ENCODE results near the gene DCAF15. TPM values are rescaled to one million over a fixed set of nuclear protein-coding genes. Genes with fewer than 3 reads are reported as not detected.

The DCAF15 gene
- 10 to 100 TPM; 14.7 to 23.1 (median 19.5) TPM for total RNA-seq

GRCh38 chr19:13952154-13952930, at the start of gene DCAF15:
DCAF15 (plus strand) TSS chr19:13952509; CDS start chr19:13952513, 4 bp downstream.
- 0% methylated on average over 2 to 30 of the region's 65 CpGs for WGBS, 2 donors
- Histone ChIP-seq H3K27ac (peak within 1 kb of the TSS; percentile 93 to 96 (median 95)), H3K27me3 (no peaks in the 10 kb centered on the region), H3K36me3 (peaks cover 17 to 33% (median 24%) of the 10 kb centered on the region in 3 donors), H3K9me3 (no peaks in the 10 kb centered on the region), H3K4me3 (peak within 1 kb of the TSS; percentile 75 to 96 (median 90)), H3K4me1 (peaks cover 10 to 24% (median 13%) of the 10 kb centered on the region in 3 donors)
- peak; percentile 98 for DNase-seq
- TF ChIP-seq, protein P1, sequence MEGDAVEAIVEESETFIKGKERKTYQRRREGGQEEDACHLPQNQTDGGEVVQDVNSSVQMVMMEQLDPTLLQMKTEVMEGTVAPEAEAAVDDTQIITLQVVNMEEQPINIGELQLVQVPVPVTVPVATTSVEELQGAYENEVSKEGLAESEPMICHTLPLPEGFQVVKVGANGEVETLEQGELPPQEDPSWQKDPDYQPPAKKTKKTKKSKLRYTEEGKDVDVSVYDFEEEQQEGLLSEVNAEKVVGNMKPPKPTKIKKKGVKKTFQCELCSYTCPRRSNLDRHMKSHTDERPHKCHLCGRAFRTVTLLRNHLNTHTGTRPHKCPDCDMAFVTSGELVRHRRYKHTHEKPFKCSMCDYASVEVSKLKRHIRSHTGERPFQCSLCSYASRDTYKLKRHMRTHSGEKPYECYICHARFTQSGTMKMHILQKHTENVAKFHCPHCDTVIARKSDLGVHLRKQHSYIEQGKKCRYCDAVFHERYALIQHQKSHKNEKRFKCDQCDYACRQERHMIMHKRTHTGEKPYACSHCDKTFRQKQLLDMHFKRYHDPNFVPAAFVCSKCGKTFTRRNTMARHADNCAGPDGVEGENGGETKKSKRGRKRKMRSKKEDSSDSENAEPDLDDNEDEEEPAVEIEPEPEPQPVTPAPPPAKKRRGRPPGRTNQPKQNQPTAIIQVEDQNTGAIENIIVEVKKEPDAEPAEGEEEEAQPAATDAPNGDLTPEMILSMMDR (IDR thresholded peaks at IDR 0.05), result peak in 1 of 6 experiments; percentile 17
- TF ChIP-seq POLR2A (IDR thresholded peaks at IDR 0.05), result peak in 2 of 4 donors; percentile 18 to 73
- intact Hi-C loops (cut with DNase I), result no loop called here

GRCh38 chr19:13902993-13903555, 49.2 kb upstream of the DCAF15 start:
- Histone ChIP-seq H3K4me1 (peaks cover 13 to 29% (median 15%) of the 10 kb centered on the region in 3 donors), H3K36me3 (peaks cover 0 to 2% (median 0%) of the 10 kb centered on the region in 3 donors), H3K27me3 (no peaks in the 10 kb centered on the region), H3K4me3 (no peak overlapping the region), H3K27ac (no peak overlapping the region), H3K9me3 (no peaks in the 10 kb centered on the region)
- intact Hi-C loops (cut with DNase I), result no loop called here
- DNase-seq, result no peak
- 65 to 81% methylated on average over 4 of the region's 4 CpGs for WGBS, 2 donors
- TF ChIP-seq, protein P1 (IDR thresholded peaks at IDR 0.05), result peak in 1 of 6 experiments; percentile 25
- TF ChIP-seq POLR2A (IDR thresholded peaks at IDR 0.05), result no peak

- peak; percentile 53 for DNase-seq
- intact Hi-C loops (cut with DNase I), result no loop called here
- Histone ChIP-seq H3K27ac (peak within 1 kb of the TSS; percentile 85 to 96 (median 91)), H3K27me3 (no peaks in the 10 kb centered on the region), H3K36me3 (peaks cover 0 to 30% (median 0%) of the 10 kb centered on the region in 3 donors), H3K4me1 (peaks cover 13 to 29% (median 15%) of the 10 kb centered on the region in 3 donors), H3K4me3 (peak within 1 kb of the TSS; percentile 77 to 98 (median 84)), H3K9me3 (no peaks in the 10 kb centered on the region)
- 33 to 45% methylated on average over 9 of the region's 86 CpGs for WGBS, 2 donors
- TF ChIP-seq POLR2A (IDR thresholded peaks at IDR 0.05), result peak in 3 of 4 donors; percentile 47 to 69 (median 52)
- TF ChIP-seq, protein P1 (IDR thresholded peaks at IDR 0.05), result peak in 2 of 6 experiments; percentile 28 to 42
Observed at GRCh38 chr19:13905634-13906520, 46.4 kb upstream of the DCAF15 start, which contains the start of the genes BRME1 and CC2D1A. BRME1 (minus strand) TSS chr19:13906117; CDS start chr19:13904892, 1,225 bp downstream. CC2D1A (plus strand) TSS chr19:13906201; CDS start chr19:13906442, 241 bp downstream.

GRCh38 chr19:13906521-13906904, 45.8 kb upstream of the DCAF15 start:
- Histone ChIP-seq H3K9me3 (no peaks in the 10 kb centered on the region), H3K4me1 (peaks cover 13 to 29% (median 15%) of the 10 kb centered on the region in 3 donors), H3K27ac (peak overlapping the region; percentile 85 to 96 (median 91)), H3K4me3 (peak overlapping the region; percentile 77 to 98 (median 84)), H3K27me3 (no peaks in the 10 kb centered on the region), H3K36me3 (peaks cover 0 to 36% (median 0%) of the 10 kb centered on the region in 3 donors)
- WGBS, 2 donors, result 0 to 6% methylated on average over 2 of the region's 13 CpGs
- TF ChIP-seq POLR2A (IDR thresholded peaks at IDR 0.05), result no peak
- TF ChIP-seq, protein P1 (IDR thresholded peaks at IDR 0.05), result no peak
- no peak for DNase-seq
- intact Hi-C loops (cut with DNase I), result no loop called here

Data from esophagus squamous epithelium (tissue), 5 donors.